ENCODE data around the gene ZIM2.

GRCh38 chr19:56819166-56819565 is 21.4 kb downstream of the ZIM2 start:
- no peak for TF ChIP-seq ZNF16 (tag by site-specific recombination; IDR thresholded peaks at IDR 0.05; ENCODE audit: low read depth)
- no peak for TF ChIP-seq CTCF (tag by site-specific recombination; IDR thresholded peaks at IDR 0.05)
- TF ChIP-seq SP7 (tag by site-specific recombination; IDR thresholded peaks at IDR 0.05) = no peak
- no peak for TF ChIP-seq ZNF274 (IDR thresholded peaks at IDR 0.05; ENCODE audit: low read length)
- no peak for TF ChIP-seq ZNF274 (tag by site-specific recombination; IDR thresholded peaks at IDR 0.05; ENCODE audit: borderline replicate concordance)
